Trophoblast cell (in vitro differentiated cells and primary cell): Measurements from ENCODE around the gene ISG20.

Experiments
- DNase-seq, 2 donors: peaks; one replicate each; pipeline ENCODE4 v3.0.0-alpha.2; 2016
- H2AFZ ChIP-seq: 2 replicates; pipeline ENCODE4 v1.6.1; 2013; ENCODE audit warnings: low read length, moderate library complexity, mild to moderate bottlenecking; ENCODE audit not compliant: insufficient read depth, poor library complexity
- H2AK5ac ChIP-seq: 2 replicates; pipeline ENCODE4 v1.6.1; 2013; ENCODE audit warnings: mild to moderate bottlenecking, low read length
- H2BK120ac ChIP-seq: 2 replicates; pipeline ENCODE4 v1.6.1; 2013; ENCODE audit warnings: low read length, mild to moderate bottlenecking, moderate library complexity; ENCODE audit not compliant: insufficient read depth, poor library complexity
- H2BK12ac ChIP-seq: 2 replicates; pipeline ENCODE4 v1.6.1; 2013; ENCODE audit warnings: mild to moderate bottlenecking, low read length, moderate library complexity
- H2BK5ac ChIP-seq: 2 replicates; pipeline ENCODE4 v1.6.1; 2013; ENCODE audit warnings: low read length, low read depth, moderate library complexity, mild to moderate bottlenecking; ENCODE audit not compliant: poor library complexity
- H3K14ac ChIP-seq: 2 replicates; pipeline ENCODE4 v1.6.1; 2013; ENCODE audit warnings: mild to moderate bottlenecking, low read length
- H3K18ac ChIP-seq: 2 replicates; pipeline ENCODE4 v1.6.1; 2013; ENCODE audit warnings: mild to moderate bottlenecking, low read length
- H3K23ac ChIP-seq: 2 replicates; pipeline ENCODE4 v1.6.1; 2013; ENCODE audit warnings: low read length
- H3K27ac ChIP-seq: 2 replicates; pipeline ENCODE4 v1.5.1; 2013; ENCODE audit warnings: low read depth, mild to moderate bottlenecking, inconsistent platforms, low read length, moderate library complexity
- H3K27me3 ChIP-seq: 2 replicates; pipeline ENCODE4 v1.6.1; 2013; ENCODE audit warnings: inconsistent platforms, mild to moderate bottlenecking, low read length, moderate library complexity; ENCODE audit not compliant: insufficient read depth
- H3K36me3 ChIP-seq, 2 experiments: 1 replicate in 1 of 2; 2 replicates in 1 of 2; pipeline ENCODE4 v1.6.1; 2013; ENCODE audit warnings: low read length in 2 of 2, mild to moderate bottlenecking in 2 of 2, moderate library complexity in 1 of 2; ENCODE audit not compliant: insufficient read depth in 2 of 2, control insufficient read depth in 1 of 2
- H3K4ac ChIP-seq: 2 replicates; pipeline ENCODE4 v1.6.1; 2013; ENCODE audit warnings: low read depth, mild to moderate bottlenecking, low read length, moderate library complexity
- H3K4me1 ChIP-seq, 2 experiments: 1 replicate in 1 of 2; 2 replicates in 1 of 2; pipeline ENCODE4 v1.6.1; 2013; ENCODE audit warnings: low read length in 2 of 2, mild to moderate bottlenecking in 2 of 2, moderate library complexity in 1 of 2; ENCODE audit not compliant: insufficient read depth in 2 of 2, control insufficient read depth in 1 of 2
- H3K4me2 ChIP-seq: 2 replicates; pipeline ENCODE4 v1.6.1; 2013; ENCODE audit warnings: inconsistent platforms, mild to moderate bottlenecking, low read length, moderate library complexity
- H3K4me3 ChIP-seq: 2 replicates; pipeline ENCODE4 v1.5.1; 2013; ENCODE audit warnings: mild to moderate bottlenecking, low read depth, low read length, inconsistent platforms
- H3K79me1 ChIP-seq: one replicate; pipeline ENCODE4 v1.6.1; 2013; ENCODE audit warnings: low read length
- H3K79me2 ChIP-seq: 2 replicates; pipeline ENCODE4 v1.6.1; 2013; ENCODE audit warnings: low read length, mild to moderate bottlenecking; ENCODE audit not compliant: control insufficient read depth, insufficient read depth, poor library complexity
- H3K9ac ChIP-seq: 2 replicates; pipeline ENCODE4 v1.6.1; 2013; ENCODE audit warnings: mild to moderate bottlenecking, low read length
- H3K9me3 ChIP-seq: 2 replicates; pipeline ENCODE4 v1.6.1; 2013; ENCODE audit warnings: low read depth, mild to moderate bottlenecking, control low read depth, inconsistent platforms, low read length; ENCODE audit not compliant: insufficient read depth
- H4K12ac ChIP-seq: 2 replicates; pipeline ENCODE4 v1.6.1; 2013; ENCODE audit warnings: low read depth, mild to moderate bottlenecking, low read length, moderate library complexity
- H4K8ac ChIP-seq: 2 replicates; pipeline ENCODE4 v1.6.1; 2013; ENCODE audit warnings: low read depth, mild to moderate bottlenecking, low read length, moderate library complexity
- H4K91ac ChIP-seq: one replicate; pipeline ENCODE4 v1.6.1; 2013; ENCODE audit warnings: low read depth, mild to moderate bottlenecking, low read length, moderate library complexity
- WGBS: extraction: QIAGEN DNeasy Blood & Tissue Kit; methylation state at CpG from one replicate; pipeline ENCODE4 v1.1.7; 2013; ENCODE audit warnings: missing lambda C conversion rate; ENCODE audit not compliant: insufficient read length, insufficient coverage; ENCODE audit errors: extremely low coverage; 5-methylcytosine and 5-hydroxymethylcytosine counted together

ISG20 gene

GRCh38 chr15:88636050-88636449, 2.8 kb upstream of the ISG20 start:
- Histone ChIP-seq H3K27ac (no peak overlapping the region), H4K8ac (no peak overlapping the region), H4K91ac (no peak overlapping the region), H3K4me3 (no peak overlapping the region), H2BK5ac (peak overlapping the region; percentile 6), H3K79me2 (no peaks in the 10 kb centered on the region), H3K79me1 (peaks cover 10% of the 10 kb centered on the region), H3K4me2 (no peak overlapping the region), H4K12ac (no peak overlapping the region), H3K18ac (no peak overlapping the region), H3K9ac (peak overlapping the region; percentile 31), H3K27me3 (no peaks in the 10 kb centered on the region), H3K4me1 (peaks cover 27 to 28% of the 10 kb centered on the region in 2 experiments), H2BK120ac (no peak overlapping the region), H3K4ac (no peak overlapping the region), H3K14ac (no peak overlapping the region), H2AK5ac (no peak overlapping the region), H2AFZ (no peak overlapping the region), H3K9me3 (no peaks in the 10 kb centered on the region), H3K23ac (no peak overlapping the region), H2BK12ac (no peak overlapping the region), H3K36me3 (peaks cover 19 to 20% of the 10 kb centered on the region in 2 experiments)
- WGBS, result no CpG with 5 or more reads among the region's 11 CpGs
- DNase-seq, result peak; percentile 70 to 74

DNA sequence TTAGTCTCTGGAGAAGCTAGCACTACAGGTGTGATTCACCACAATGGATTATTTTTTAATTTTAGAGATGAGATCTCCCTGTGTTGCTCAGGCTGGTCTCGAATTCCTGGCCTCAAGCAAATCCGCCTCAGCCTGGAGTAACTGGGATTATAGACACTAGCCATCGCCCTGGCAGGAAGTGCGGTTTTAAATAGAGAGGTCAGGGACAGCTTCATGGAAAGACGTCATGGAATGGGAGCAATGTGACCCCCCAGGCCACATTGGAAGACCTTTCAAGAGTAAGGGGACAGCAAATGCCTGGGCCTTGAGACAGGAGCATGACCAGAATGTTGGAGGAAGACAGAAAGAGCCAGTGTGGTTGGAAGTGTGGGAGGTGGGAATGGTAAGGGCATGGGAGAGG, 2.2 kb upstream of the ISG20 start:
- H4K8ac ChIP-seq, result no peak overlapping the region
- H3K4me2 ChIP-seq, result no peak overlapping the region
- H3K27me3 ChIP-seq, result no peaks in the 10 kb centered on the region
- peak in 1 of 2 donors; percentile 33 for DNase-seq
- H4K12ac ChIP-seq, result no peak overlapping the region
- H3K79me1 ChIP-seq, result peaks cover 10% of the 10 kb centered on the region
- no peak overlapping the region for H4K91ac ChIP-seq
- H3K27ac ChIP-seq, result peak overlapping the region; percentile 20
- H3K9ac ChIP-seq, result no peak overlapping the region
- no peak overlapping the region for H2BK5ac ChIP-seq
- no peak overlapping the region for H2AK5ac ChIP-seq
- H3K36me3 ChIP-seq, result peaks cover 13 to 14% of the 10 kb centered on the region in 2 experiments
- WGBS, result no CpG with 5 or more reads among the region's 5 CpGs
- H3K4me1 ChIP-seq, result peaks cover 27 to 28% of the 10 kb centered on the region in 2 experiments
- H3K18ac ChIP-seq, result no peak overlapping the region
- H3K9me3 ChIP-seq, result no peaks in the 10 kb centered on the region
- no peaks in the 10 kb centered on the region for H3K79me2 ChIP-seq
- no peak overlapping the region for H3K23ac ChIP-seq
- H3K4me3 ChIP-seq, result no peak overlapping the region
- no peak overlapping the region for H2AFZ ChIP-seq
- H2BK12ac ChIP-seq, result no peak overlapping the region
- no peak overlapping the region for H3K4ac ChIP-seq
- H3K14ac ChIP-seq, result no peak overlapping the region
- H2BK120ac ChIP-seq, result no peak overlapping the region

DNA sequence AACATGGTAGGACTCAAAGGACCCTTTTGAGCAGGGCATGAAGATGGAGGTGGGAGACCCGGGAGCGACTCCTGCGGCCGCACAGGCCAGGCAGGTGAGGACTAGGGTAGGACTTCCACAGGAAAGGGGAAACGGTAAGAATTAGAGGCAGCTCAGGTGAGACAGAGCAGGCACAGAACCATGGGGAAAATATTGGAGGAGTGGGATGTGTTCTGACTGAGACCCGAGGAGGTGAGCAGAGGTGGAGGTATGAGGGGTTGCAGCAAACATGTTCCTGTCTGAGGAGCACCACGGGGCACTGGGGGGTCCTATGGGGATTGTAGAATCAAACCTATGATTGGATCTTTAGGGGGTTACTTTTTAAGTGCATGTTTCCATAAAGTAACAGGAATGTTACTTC, 1.4 kb upstream of the ISG20 start:
- Histone ChIP-seq H2BK120ac (no peak overlapping the region), H3K4me3 (no peak overlapping the region), H2BK5ac (no peak overlapping the region), H2AK5ac (no peak overlapping the region), H3K36me3 (peaks cover 7 to 8% of the 10 kb centered on the region in 2 experiments), H3K79me2 (no peaks in the 10 kb centered on the region), H3K9me3 (no peaks in the 10 kb centered on the region), H3K27me3 (no peaks in the 10 kb centered on the region), H4K91ac (no peak overlapping the region), H3K18ac (no peak overlapping the region), H3K79me1 (peaks cover 10% of the 10 kb centered on the region), H2BK12ac (no peak overlapping the region), H2AFZ (no peak overlapping the region), H3K27ac (no peak overlapping the region), H4K8ac (no peak overlapping the region), H3K4ac (no peak overlapping the region), H3K4me1 (peaks cover 27 to 28% of the 10 kb centered on the region in 2 experiments), H3K4me2 (no peak overlapping the region), H3K23ac (no peak overlapping the region), H3K9ac (no peak overlapping the region), H3K14ac (peak overlapping the region; percentile 8), H4K12ac (no peak overlapping the region)
- WGBS, result no CpG with 5 or more reads among the region's 7 CpGs
- no peak for DNase-seq

- no peaks in the 10 kb centered on the region for H3K27me3 ChIP-seq
- H4K12ac ChIP-seq, result no peak overlapping the region
- no peaks in the 10 kb centered on the region for H3K79me2 ChIP-seq
- H3K4ac ChIP-seq, result no peak overlapping the region
- WGBS, result no CpG with 5 or more reads among the region's 7 CpGs
- H3K4me3 ChIP-seq, result no peak overlapping the region
- peaks cover 10% of the 10 kb centered on the region for H3K79me1 ChIP-seq
- H3K14ac ChIP-seq, result peak overlapping the region; percentile 15
- no peak overlapping the region for H2BK120ac ChIP-seq
- peak overlapping the region; percentile 57 for H2BK12ac ChIP-seq
- H3K23ac ChIP-seq, result no peak overlapping the region
- H4K8ac ChIP-seq, result peak overlapping the region; percentile 25
- no peak overlapping the region for H3K18ac ChIP-seq
- H3K27ac ChIP-seq, result peak overlapping the region; percentile 30
- peak overlapping the region; percentile 24 for H2BK5ac ChIP-seq
- H3K4me2 ChIP-seq, result peak overlapping the region; percentile 46
- H3K9ac ChIP-seq, result no peak overlapping the region
- peaks cover 7 to 8% of the 10 kb centered on the region in 2 experiments for H3K36me3 ChIP-seq
- DNase-seq, result peak in 1 of 2 donors; percentile 21
- H2AK5ac ChIP-seq, result peak overlapping the region; percentile 7
- H3K9me3 ChIP-seq, result no peaks in the 10 kb centered on the region
- peak overlapping the region; percentile 11 for H2AFZ ChIP-seq
- H3K4me1 ChIP-seq, result peaks cover 27 to 28% of the 10 kb centered on the region in 2 experiments
- peak overlapping the region; percentile 29 for H4K91ac ChIP-seq
Observed at GRCh38 chr15:88637841-88638625, 783 bp upstream of the ISG20 start.
